Right atrium auricular region (tissue), 2 donors: ENCODE measurements around the gene ARHGEF4. TPM values are rescaled to one million over a fixed set of nuclear protein-coding genes. Genes with fewer than 3 reads are reported as not detected.

ENCODE experiments used
- DNase-seq: peaks from one replicate; pipeline ENCODE4 v3.0.0-alpha.2; 2019; ENCODE audit warnings: low spot score
- H3K27ac ChIP-seq, 2 donors: fragments of 200-600 bp; sonication (generic); 1 replicate in 1 of 2; 2 replicates in 1 of 2; pipeline ENCODE4 v1.5.1; 2016 to 2019
- H3K27me3 ChIP-seq, 2 donors: fragments of 200-600 bp; sonication (generic); one replicate each; pipeline versions ENCODE4 v1.5.1 to v1.6.0; 2017 to 2019
- H3K36me3 ChIP-seq: fragments of 200-600 bp; sonication (generic); one replicate; pipeline ENCODE4 v1.5.1; 2016
- H3K4me1 ChIP-seq, 2 donors: fragments of 200-600 bp; sonication (generic); one replicate each; pipeline versions ENCODE4 v1.5.1 to v1.6.0; 2017 to 2019
- H3K4me3 ChIP-seq, 2 donors: fragments of 200-600 bp; sonication (generic); 1 replicate in 1 of 2; 2 replicates in 1 of 2; pipeline ENCODE4 v1.5.1; 2017 to 2019; ENCODE audit warnings: mild to moderate bottlenecking in 1 of 2, moderate library complexity in 1 of 2
- H3K9me3 ChIP-seq, 2 donors: fragments of 200-600 bp; sonication (generic); one replicate each; pipeline ENCODE4 v1.5.1; 2019
- total RNA-seq, 2 donors: library from RNA; depleted of rRNA; stranded (reverse); fragments of >200 nt; gene quantifications; one replicate each; pipeline ENCODE4 v1.1.0, GENCODE V29; 2016
- TF ChIP-seq, protein P1 (sequence below), 2 donors: fragments of 200-600 bp; sonication (generic); IDR thresholded peaks; one replicate each; pipeline ENCODE4 v1.5.1; 2019; ENCODE audit warnings: antibody characterized with exemption in 2 of 2

The ARHGEF4 gene
- total RNA-seq, 2 donors from 2014 or later = 3.5 to 8.1 TPM

DNA sequence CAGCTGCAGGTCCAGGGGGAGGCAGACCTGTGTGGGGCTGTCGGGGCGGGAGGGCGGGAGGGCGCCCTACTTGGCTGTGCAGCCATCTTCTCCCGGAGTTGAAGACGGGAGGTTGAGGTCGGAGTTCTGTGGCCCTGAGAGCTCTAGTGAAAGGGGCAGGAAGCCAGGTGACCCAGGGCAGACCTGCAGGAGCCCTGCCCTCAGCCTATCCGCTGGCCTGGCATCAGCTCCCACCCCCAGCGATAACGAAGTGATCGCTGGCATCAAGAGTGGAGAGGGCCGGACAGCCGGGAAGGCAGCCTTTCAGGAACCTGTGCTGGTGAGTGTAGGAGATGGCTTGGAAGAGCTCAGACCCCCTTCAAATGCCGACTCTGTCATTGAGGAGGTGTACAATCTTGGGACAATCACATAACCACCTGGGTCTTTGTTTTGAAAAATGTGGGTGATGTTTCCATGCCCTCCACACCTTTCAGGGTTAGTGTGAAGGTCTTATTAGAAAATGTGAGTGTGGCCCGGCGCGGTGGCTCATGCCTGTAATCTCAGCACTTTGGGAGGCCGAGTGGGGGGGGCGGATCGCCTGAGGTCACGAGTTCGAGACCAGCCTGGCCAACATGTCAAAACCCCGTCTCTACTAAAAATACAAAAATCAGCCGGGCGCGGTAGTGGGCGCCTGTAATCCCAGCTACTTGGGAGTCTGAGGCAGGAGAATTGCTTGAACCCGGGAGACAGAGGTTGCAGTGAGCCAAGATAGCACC is 1.3 kb downstream of the ARHGEF4 start:
- H3K36me3 ChIP-seq = no peaks in the 10 kb centered on the region
- H3K4me1 ChIP-seq = peaks cover 0 to 8% of the 10 kb centered on the region in 2 donors
- no peak overlapping the region for H3K27ac ChIP-seq
- peaks cover 3 to 11% of the 10 kb centered on the region in 2 donors for H3K27me3 ChIP-seq
- H3K4me3 ChIP-seq = no peak overlapping the region
- no peaks in the 10 kb centered on the region for H3K9me3 ChIP-seq
- TF ChIP-seq, protein P1, sequence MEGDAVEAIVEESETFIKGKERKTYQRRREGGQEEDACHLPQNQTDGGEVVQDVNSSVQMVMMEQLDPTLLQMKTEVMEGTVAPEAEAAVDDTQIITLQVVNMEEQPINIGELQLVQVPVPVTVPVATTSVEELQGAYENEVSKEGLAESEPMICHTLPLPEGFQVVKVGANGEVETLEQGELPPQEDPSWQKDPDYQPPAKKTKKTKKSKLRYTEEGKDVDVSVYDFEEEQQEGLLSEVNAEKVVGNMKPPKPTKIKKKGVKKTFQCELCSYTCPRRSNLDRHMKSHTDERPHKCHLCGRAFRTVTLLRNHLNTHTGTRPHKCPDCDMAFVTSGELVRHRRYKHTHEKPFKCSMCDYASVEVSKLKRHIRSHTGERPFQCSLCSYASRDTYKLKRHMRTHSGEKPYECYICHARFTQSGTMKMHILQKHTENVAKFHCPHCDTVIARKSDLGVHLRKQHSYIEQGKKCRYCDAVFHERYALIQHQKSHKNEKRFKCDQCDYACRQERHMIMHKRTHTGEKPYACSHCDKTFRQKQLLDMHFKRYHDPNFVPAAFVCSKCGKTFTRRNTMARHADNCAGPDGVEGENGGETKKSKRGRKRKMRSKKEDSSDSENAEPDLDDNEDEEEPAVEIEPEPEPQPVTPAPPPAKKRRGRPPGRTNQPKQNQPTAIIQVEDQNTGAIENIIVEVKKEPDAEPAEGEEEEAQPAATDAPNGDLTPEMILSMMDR (IDR thresholded peaks at IDR 0.05) = no peak
- DNase-seq = no peak

DNA sequence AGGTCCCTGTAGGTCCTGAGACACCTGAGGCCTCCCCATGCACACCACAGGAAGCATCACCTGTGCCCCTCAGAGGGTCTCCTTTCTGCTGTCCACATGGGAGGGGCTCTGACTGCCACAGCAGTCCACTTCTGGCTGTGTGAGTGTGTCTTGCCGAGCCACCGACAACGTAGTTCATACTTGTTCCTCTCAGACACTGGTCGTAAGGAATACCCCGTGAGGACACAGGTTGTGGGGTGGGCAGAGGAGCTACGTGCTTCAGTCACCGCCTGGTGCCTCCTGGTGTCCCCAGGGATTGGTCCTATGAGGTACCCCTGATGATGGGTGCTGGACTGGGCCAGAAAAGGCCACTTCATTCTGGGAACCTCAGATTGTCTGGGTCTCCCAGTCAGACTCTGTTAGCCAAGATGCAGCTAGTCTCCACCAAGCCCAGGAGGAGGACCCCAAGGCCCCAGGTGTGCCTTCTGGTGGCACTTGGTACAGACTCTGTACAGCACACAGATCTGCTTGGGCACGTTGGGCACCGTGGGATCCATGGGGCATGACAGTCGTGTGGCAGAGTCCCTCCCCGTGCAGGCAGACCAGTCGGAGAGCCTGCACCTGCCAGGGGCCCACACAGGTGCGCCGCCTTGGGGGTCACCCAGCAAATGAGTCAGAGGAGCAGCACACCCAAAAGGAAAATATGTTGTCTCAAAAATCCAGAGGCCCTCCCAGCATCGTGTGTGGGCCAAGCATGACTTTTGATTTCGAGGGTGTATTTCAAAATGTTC is 2.5 kb downstream of the ARHGEF4 start:
- H3K27me3 ChIP-seq = peaks cover 3 to 11% of the 10 kb centered on the region in 2 donors
- TF ChIP-seq, protein P1 (IDR thresholded peaks at IDR 0.05) = no peak
- no peak for DNase-seq

DNA sequence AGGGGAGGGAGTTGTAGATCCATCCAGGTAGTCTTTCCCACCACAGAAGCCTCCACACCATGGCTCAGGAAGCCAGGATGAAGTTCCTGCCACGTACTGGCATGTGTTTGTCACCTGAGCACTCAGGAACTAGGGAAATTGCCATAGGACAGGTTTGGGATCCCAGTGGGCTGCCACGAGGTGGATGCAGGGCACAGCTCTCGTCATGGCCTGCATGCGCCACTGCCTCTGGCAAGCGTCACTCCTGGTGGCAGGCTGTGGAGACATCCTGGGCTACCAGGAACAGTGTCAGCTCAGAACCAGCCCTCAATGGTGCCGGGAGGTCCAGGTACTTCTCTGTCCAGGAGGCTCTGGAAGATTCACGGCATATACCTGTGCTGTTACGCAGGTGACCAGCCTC is 3.8 kb downstream of the ARHGEF4 start:
- peaks cover 3 to 11% of the 10 kb centered on the region in 2 donors for H3K27me3 ChIP-seq
- peaks cover 0 to 8% of the 10 kb centered on the region in 2 donors for H3K4me1 ChIP-seq
- TF ChIP-seq, protein P1 (IDR thresholded peaks at IDR 0.05) = no peak
- no peaks in the 10 kb centered on the region for H3K9me3 ChIP-seq
- H3K36me3 ChIP-seq = no peaks in the 10 kb centered on the region
- H3K27ac ChIP-seq = no peak overlapping the region
- DNase-seq = no peak
- H3K4me3 ChIP-seq = no peak overlapping the region

More for the DNA sequence above, 2.5 kb downstream of the ARHGEF4 start:
- Histone ChIP-seq H3K27ac (no peak overlapping the region), H3K4me1 (peaks cover 0 to 8% of the 10 kb centered on the region in 2 donors), H3K4me3 (no peak overlapping the region), H3K36me3 (no peaks in the 10 kb centered on the region), H3K9me3 (no peaks in the 10 kb centered on the region)

DNA sequence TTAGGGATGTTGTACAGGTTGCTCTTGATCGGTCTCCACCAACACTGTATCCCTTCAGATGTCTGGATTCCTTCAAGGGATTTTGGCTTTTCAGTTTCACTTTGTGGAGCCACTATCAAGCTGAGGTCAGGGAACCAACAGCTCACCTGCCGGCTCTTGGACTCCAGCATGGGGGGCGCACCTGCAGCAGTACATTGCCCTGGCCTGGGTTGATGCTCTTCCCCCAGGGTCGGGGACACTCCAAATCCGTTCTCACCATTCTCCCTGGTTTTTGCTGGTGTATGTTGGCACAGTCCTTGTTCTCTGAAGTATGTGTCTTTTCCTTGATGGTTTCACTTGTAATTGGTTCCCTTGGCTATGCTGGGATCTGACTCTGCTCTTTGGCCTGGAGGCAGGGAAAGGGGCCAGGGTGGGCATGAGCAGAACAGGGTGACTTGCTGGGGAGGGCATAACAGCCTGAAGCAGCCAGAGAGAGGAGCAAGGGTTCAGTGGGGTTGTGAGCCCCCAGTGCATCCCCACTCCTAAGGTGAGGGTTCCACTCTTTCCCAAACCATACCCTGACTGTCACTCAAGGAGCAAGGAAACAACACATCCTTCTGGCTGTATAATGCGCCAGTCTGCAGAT is 5.1 kb downstream of the ARHGEF4 start:
- Histone ChIP-seq H3K4me3 (no peak overlapping the region), H3K4me1 (peaks cover 0 to 7% of the 10 kb centered on the region in 2 donors), H3K36me3 (no peaks in the 10 kb centered on the region), H3K27ac (no peak overlapping the region), H3K9me3 (no peaks in the 10 kb centered on the region), H3K27me3 (peaks cover 3 to 11% of the 10 kb centered on the region in 2 donors)
- TF ChIP-seq, protein P1 (IDR thresholded peaks at IDR 0.05) = no peak
- no peak for DNase-seq

DNA sequence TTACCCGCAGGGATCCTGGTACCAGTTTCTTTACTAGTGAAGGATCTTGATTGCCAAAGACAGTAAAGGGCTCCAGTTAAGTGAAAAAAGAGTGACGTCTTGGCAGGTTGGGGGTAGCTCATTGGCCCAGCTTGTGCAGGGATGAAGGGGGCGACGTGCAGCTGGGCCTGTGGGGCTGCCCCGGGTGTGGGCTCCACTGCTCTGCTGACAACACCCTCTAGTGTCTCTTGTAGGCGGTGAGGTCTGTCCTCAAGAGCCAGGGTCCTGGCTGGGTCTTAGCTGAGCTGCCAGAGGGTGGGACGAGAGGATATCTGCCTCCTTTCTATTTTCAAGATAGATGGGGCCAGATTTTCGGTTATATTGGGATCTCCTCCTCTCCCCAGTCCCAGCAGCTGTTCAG is 6.1 kb downstream of the ARHGEF4 start:
- no peak overlapping the region for H3K4me3 ChIP-seq
- no peaks in the 10 kb centered on the region for H3K4me1 ChIP-seq
- H3K27ac ChIP-seq = no peak overlapping the region
- H3K9me3 ChIP-seq = no peaks in the 10 kb centered on the region
- TF ChIP-seq, protein P1 (IDR thresholded peaks at IDR 0.05) = no peak
- peaks cover 0 to 1% of the 10 kb centered on the region in 2 donors for H3K27me3 ChIP-seq
- H3K36me3 ChIP-seq = no peaks in the 10 kb centered on the region
- no peak for DNase-seq
